COLO668 (cell line): ENCODE results near the gene PACSIN1.

Experiments
- DNase-seq: peaks from one replicate; lab custom pipeline; 2025; ENCODE audit not compliant: unreplicated experiment; lab: John Stamatoyannopoulos, UW

Gene PACSIN1

GRCh38 chr6:34560366-34561226 is 94.7 kb downstream of the PACSIN1 start:
- peak; percentile 73 for DNase-seq

DNA sequence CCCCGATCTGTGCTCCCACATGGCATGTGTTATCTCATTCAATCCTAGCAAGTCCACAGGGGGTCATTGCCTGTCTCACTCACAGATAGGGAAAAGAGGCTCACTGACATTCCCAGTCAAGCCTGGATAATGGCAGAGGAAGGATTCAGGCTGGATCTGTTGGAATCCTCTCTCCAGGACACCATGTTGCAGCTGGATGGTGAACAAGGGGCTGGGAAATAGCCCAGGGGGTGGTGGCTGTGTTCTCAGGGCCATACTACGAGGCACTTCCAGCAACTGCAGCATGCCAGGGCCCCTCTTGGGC is 95.3 kb downstream of the PACSIN1 start:
- DNase-seq, result no peak

GRCh38 chr6:34562350-34562749 is 96.5 kb downstream of the PACSIN1 start:
- DNase-seq, result no peak

DNA sequence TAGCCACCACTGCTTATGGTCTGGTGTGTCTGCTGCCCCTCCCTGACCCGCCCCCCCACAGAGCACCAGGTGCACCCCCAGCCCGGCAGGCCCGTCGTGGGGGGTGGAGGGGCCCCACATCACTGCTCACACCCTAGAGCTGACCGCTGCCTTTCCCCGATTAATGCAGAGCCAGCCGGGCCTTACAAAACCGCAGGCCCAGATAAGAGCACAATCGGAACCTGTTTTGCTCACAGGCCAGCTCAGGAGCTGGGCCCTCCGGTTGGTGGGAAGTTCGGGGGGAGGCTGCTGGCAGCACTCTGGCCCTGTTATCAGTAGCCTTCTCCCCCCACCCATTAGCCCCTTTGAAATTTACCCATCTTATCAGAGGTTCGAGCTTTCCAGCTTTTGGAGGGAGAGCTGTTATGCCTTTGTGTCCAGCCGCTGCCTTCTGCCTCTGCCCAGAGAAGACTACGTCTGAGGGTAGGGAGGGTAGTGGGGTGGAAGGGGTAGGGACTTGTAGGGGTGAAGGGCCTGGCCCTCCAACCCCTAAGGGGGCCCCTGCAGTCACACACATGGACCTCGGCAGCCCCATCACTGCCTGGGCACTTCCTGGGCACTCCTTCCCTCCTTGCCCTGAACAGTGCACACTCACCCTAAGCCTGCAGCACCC is 97.1 kb downstream of the PACSIN1 start:
- no peak for DNase-seq

GRCh38 chr6:34563513-34563870 is 97.6 kb downstream of the PACSIN1 start:
- DNase-seq, result no peak

GRCh38 chr6:34564181-34564580 is 98.3 kb downstream of the PACSIN1 start:
- no peak for DNase-seq

DNA sequence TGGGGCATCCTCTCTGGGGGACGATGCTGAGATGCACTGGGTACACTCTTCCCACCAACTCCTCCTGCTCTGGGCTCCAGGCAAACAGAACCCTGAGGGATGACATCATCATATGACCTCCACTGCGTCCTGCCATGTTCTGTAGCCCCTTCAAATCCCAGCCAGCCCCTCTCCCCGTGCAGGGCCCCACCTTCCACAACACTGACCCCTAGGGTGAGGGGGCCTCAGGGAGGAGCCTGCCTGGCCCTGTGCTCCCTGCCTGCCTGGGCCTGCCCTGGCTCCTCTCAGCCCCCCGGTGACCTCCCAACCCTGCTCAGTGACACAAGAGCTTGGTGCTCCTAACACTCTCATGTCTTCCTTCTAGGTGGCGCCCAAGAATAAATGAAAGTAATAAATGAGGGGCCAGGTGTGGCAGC is 99.9 kb downstream of the PACSIN1 start:
- DNase-seq, result no peak

GRCh38 chr6:34566830-34567546 is 101.1 kb downstream of the PACSIN1 start:
- DNase-seq, result no peak

GRCh38 chr6:34568341-34569201 is 102.7 kb downstream of the PACSIN1 start:
- DNase-seq, result no peak

DNA sequence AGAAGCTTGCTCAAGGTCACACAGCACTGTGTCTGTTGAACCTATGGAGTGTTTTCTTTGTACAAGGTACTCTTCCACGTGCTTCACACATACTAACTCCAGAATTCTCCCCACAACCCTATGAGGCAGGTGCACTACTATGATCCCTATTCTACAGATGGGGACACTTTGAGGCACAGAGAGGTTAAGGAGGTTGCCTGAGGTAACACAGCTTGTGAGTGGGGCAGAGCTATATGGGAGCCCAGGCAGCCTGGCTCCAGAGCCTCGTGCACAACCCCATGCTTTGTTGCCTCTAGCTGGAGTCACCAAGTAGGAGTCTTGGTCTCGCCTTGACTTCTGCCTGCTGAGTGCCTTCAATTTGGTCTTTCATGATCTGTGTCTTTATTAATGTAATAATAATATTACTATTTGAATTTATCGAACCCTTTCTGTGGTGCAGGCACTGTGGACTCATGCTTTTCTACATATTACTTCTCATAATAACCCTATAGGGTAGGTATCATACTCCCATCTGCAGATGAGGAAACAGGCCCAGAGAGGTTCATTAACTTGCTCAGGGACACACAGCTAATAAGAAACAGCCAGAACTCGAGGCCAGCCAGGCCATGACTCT is 103.6 kb downstream of the PACSIN1 start:
- no peak for DNase-seq

- DNase-seq, result peak; percentile 75
Observed at GRCh38 chr6:34570066-34570833, 104.4 kb downstream of the PACSIN1 start.

DNA sequence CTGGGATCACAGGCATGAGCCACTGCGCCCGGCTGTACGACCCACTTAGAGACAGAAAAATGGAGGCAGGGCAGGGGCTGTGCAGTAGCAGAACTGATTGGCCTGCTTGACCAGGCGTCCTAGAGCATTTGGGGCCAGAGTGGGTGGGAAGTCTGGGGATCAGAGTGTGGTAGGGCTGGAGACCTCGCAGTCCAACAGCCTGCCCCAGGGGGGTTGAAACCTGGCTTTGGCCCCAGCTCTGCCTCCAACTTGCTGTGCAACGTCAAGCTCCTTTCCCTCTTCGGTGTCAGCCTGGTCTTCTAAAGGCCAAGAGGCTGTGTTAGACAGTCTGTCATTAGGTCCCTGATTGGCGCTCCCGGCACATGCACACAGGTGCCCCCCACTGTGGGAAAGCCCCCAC is 105.5 kb downstream of the PACSIN1 start:
- DNase-seq, result no peak

GRCh38 chr6:34572021-34572420 is 106.1 kb downstream of the PACSIN1 start:
- DNase-seq, result peak; percentile 6

DNA sequence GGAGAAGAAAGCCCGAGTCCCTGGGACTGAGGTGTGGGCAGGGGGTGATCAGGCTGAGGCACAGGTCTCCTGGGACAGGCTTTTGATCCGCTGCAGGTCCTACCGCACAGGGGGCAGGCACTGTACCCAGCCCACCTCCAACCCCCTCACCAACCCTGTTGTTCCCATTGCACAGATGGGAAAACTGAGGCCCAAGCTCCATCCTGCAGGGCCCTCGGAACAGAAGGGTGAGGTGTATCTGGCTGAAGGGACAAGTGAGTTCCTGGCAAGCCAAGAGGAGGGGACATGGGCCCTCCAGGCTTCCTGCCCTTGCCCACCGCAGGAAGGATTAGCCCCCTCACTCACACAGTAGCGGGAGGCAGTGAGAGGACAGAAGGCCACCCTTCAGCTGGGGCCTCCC is 106.7 kb downstream of the PACSIN1 start:
- no peak for DNase-seq

- no peak for DNase-seq
Observed at GRCh38 chr6:34573567-34574183, 107.8 kb downstream of the PACSIN1 start.

DNA sequence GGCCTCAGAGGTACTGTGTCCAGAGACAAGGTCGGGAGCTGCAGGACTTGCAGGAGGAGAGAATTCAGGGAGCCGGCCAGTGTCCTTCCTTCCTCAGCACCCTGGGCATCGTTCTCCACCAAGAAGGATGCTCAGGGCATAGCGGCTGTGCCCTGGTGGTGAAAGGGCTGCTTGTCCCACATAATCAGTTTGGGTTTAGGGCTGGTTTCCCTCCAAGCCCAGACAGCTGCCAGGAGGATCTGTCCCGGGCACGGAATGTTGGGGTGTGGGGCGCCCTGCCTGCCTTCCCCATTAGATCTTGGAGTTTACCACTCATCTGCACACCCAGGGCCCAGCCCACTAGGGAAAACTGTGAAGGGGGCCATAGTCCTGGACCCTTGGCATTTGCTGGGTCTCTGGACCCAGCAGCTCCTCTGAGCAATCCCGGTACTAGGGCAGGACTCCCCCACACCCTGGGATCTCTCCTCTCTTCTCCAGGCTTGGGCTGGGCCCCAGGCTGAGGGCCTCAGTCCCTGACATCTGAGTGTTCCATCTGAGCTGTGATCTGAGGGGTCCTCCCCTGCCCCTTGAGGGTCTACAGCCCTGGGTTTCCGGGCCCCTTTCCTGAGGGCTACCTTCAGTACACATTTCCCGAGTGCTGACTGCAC is 108.9 kb downstream of the PACSIN1 start:
- no peak for DNase-seq

GRCh38 chr6:34575326-34575725 is 109.5 kb downstream of the PACSIN1 start:
- DNase-seq, result no peak

DNA sequence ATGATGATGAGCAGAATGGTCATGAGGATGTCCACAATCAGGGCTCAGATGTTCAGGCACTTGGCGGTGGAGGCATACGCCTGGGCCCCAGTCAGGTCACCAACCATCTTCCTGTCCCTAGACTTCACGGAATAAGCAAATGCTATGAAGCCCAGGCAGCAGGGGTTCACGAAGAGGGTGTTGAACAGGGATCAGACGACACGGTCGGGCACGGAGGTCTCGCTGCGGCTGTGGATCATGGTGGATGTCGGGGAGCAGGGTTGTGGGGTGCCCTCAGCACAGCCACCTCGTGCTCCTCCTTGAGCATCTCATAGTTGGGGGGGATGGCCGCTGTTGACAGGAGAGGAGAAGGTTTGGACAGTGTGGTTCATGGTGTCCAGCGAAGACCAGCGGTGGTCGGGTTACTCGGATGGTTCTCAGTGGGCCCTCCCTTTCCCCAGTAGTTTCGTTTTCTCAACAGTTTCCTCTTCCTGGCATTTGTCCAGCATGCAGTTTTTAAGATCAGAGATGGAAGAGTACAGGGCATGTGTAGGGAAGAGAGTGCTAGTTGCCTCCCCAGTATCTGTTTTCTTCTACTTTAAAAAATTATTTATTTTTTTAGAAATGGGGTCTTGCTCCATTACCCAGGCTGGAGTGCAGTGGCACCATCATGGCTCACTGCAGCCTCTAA is 110.5 kb downstream of the PACSIN1 start:
- no peak for DNase-seq
